Keratinocyte (primary cell): ENCODE results near the gene CHN2. TPM values are rescaled to one million over a fixed set of nuclear protein-coding genes. Genes with fewer than 3 reads are reported as not detected.

Experiments
- DNase-seq: peaks from one replicate; pipeline ENCODE4 v3.0.0-alpha.2; 2011; ENCODE audit warnings: low read depth, missing footprints, low spot score
- FAIRE-seq: peaks from 2 replicates; lab custom pipeline; 2011; peaks lifted over from hg19 to GRCh38; lab: Jason Lieb, UNC
- H2AFZ ChIP-seq: 2 replicates; pipeline ENCODE4 v1.6.0; 2012; ENCODE audit warnings: low read length, control low read depth, inconsistent platforms; ENCODE audit not compliant: control insufficient read depth
- H3K27ac ChIP-seq: 2 replicates; pipeline ENCODE4 v1.5.1; 2011; ENCODE audit warnings: low read length; ENCODE audit not compliant: control insufficient read depth, insufficient read depth
- H3K27me3 ChIP-seq: 3 replicates; pipeline ENCODE4 v1.6.0; 2011; ENCODE audit warnings: low read length; ENCODE audit not compliant: control insufficient read depth, insufficient read depth; ENCODE audit errors: extremely low read depth
- H3K36me3 ChIP-seq, 2 experiments: 2 replicates in 1 of 2; 3 replicates in 1 of 2; pipeline ENCODE4 v1.5.1; 2011; ENCODE audit warnings: low read length in 2 of 2, mild to moderate bottlenecking in 1 of 2; ENCODE audit not compliant: control insufficient read depth in 2 of 2, insufficient read depth in 2 of 2; ENCODE audit errors: extremely low read depth in 1 of 2
- H3K4me1 ChIP-seq: 3 replicates; pipeline ENCODE4 v1.5.1; 2011; ENCODE audit warnings: low read length; ENCODE audit not compliant: control insufficient read depth, insufficient read depth; ENCODE audit errors: extremely low read depth
- H3K4me2 ChIP-seq: 3 replicates; pipeline ENCODE4 v1.6.0; 2011; ENCODE audit warnings: low read depth, low read length; ENCODE audit not compliant: control insufficient read depth, insufficient read depth; ENCODE audit errors: extremely low read depth
- H3K4me3 ChIP-seq, 3 experiments: fragments of 200-600 bp in 1 of 3; sonication (generic) in 1 of 3; 2 replicates in 2 of 3; 3 replicates in 1 of 3; pipeline ENCODE4 v1.5.1; 2011 to 2016; ENCODE audit warnings: low read length in 3 of 3, mild to moderate bottlenecking in 3 of 3, control low read depth in 2 of 3, inconsistent platforms in 1 of 3, low read depth in 1 of 3, mixed read lengths in 1 of 3, mixed run types in 1 of 3, moderate library complexity in 1 of 3; ENCODE audit not compliant: control insufficient read depth in 2 of 3, insufficient read depth in 2 of 3; ENCODE audit errors: extremely low read depth in 1 of 3
- H3K79me2 ChIP-seq: 2 replicates; pipeline ENCODE4 v1.6.0; 2012; ENCODE audit warnings: low read length; ENCODE audit not compliant: control insufficient read depth, insufficient read depth
- H3K9ac ChIP-seq: 3 replicates; pipeline ENCODE4 v1.6.0; 2011; ENCODE audit warnings: low read length; ENCODE audit not compliant: control insufficient read depth, insufficient read depth; ENCODE audit errors: extremely low read depth
- H3K9me1 ChIP-seq: 3 replicates; pipeline ENCODE4 v1.6.0; 2011; ENCODE audit warnings: low read length; ENCODE audit not compliant: control insufficient read depth, insufficient read depth; ENCODE audit errors: extremely low read depth
- H3K9me3 ChIP-seq: 2 replicates; pipeline ENCODE4 v1.5.1; 2012; ENCODE audit warnings: low read depth, low read length; ENCODE audit not compliant: control insufficient read depth
- H4K20me1 ChIP-seq: 3 replicates; pipeline ENCODE4 v1.6.0; 2011; ENCODE audit warnings: low read length; ENCODE audit not compliant: control insufficient read depth, insufficient read depth; ENCODE audit errors: extremely low read depth
- CTCF ChIP-seq, 3 experiments: IDR thresholded peaks in 1 of 3; conservative IDR thresholded peaks in 1 of 3; optimal IDR thresholded peaks in 1 of 3; 2 replicates in 2 of 3; 3 replicates in 1 of 3; pipeline versions ENCODE3 to v1.5.1; 2011; ENCODE audit warnings: low read length in 3 of 3, mild to moderate bottlenecking in 3 of 3, moderate library complexity in 2 of 3, control low read depth in 1 of 3, inconsistent platforms in 1 of 3; ENCODE audit not compliant: insufficient read depth in 2 of 3; ENCODE audit errors: extremely low read depth in 1 of 3
- EZH2 ChIP-seq: IDR thresholded peaks from one replicate; pipeline ENCODE4 v1.6.1; 2012; ENCODE audit warnings: inconsistent platforms, mild to moderate bottlenecking, low read length, moderate library complexity
- dilution Hi-C: fragments of 300-500 bp; cut with MboI; formaldehyde crosslinking; loops from one replicate; pipeline ENCODE4 v1.7.0; 2020; ENCODE audit warnings: low sequenced_read_pairs; ENCODE audit not compliant: extremely low pct_ligation_motif_present
- polyA plus RNA-seq, 5 experiments: library from polyadenylated mRNA; depleted of rRNA in 3 of 5; stranded (reverse) in 3 of 5; stranded (forward) in 1 of 5; unstranded in 1 of 5; fragments of >200 nt; gene quantifications; 1 replicate in 1 of 5; 2 replicates in 3 of 5; 3 replicates in 1 of 5; pipeline versions ENCODE4 v1.2.1 to v1.2.3, GENCODE V29; 2011 to 2012; ENCODE audit warnings: missing spikeins in 2 of 5, low read depth in 1 of 5, low replicate concordance in 1 of 5

Gene CHN2
- polyA plus RNA-seq, 1 donor (not counting 4 experiments of a cell fraction or from before 2014, with no cell fraction given) = 1.8 TPM

- dilution Hi-C loops = no loop called here
- H3K27ac ChIP-seq = no peak overlapping the region
- FAIRE-seq = no peak
These were observed 88.3 kb downstream of the CHN2 start for GRCh38 chr7:29282819-29283414.

GRCh38 chr7:29284696-29285443, 90.3 kb downstream of the CHN2 start:
- no peak for FAIRE-seq
- Histone ChIP-seq H3K4me2 (peak overlapping the region; percentile 75), H3K4me1 (peaks cover 56% of the 10 kb centered on the region)

More at GRCh38 chr7:29282819-29283414, 88.3 kb downstream of the CHN2 start:
- Histone ChIP-seq H2AFZ (no peak overlapping the region), H3K79me2 (no peaks in the 10 kb centered on the region), H3K4me2 (no peak overlapping the region), H3K4me3 (no peak overlapping the region), H4K20me1 (peaks cover 3% of the 10 kb centered on the region), H3K36me3 (no peaks in the 10 kb centered on the region), H3K9me1 (peaks cover 3% of the 10 kb centered on the region), H3K4me1 (peaks cover 48% of the 10 kb centered on the region), H3K9me3 (no peaks in the 10 kb centered on the region), H3K27me3 (peaks cover 6% of the 10 kb centered on the region), H3K9ac (no peak overlapping the region)
- TF ChIP-seq EZH2 = no peak
- DNase-seq = no peak

More at GRCh38 chr7:29284696-29285443, 90.3 kb downstream of the CHN2 start:
- Histone ChIP-seq H3K4me3 (no peak overlapping the region), H2AFZ (no peak overlapping the region), H3K9me3 (no peaks in the 10 kb centered on the region), H3K36me3 (no peaks in the 10 kb centered on the region), H3K27ac (peak overlapping the region; percentile 55), H3K9me1 (peaks cover 3% of the 10 kb centered on the region), H3K27me3 (peaks cover 6% of the 10 kb centered on the region), H4K20me1 (peaks cover 3% of the 10 kb centered on the region), H3K79me2 (no peaks in the 10 kb centered on the region), H3K9ac (peak overlapping the region; percentile 45)
- DNase-seq = peak; percentile 49
- TF ChIP-seq EZH2 (no peak), CTCF (optimal IDR thresholded peaks at IDR 0.05 in 1 of 3, IDR thresholded peaks at IDR 0.05 in 1 of 3, conservative IDR thresholded peaks at IDR 0.05 in 1 of 3; ENCODE audit: extremely low read depth in 1 of 3, insufficient read depth in 2 of 3, low read length in 3 of 3) (no peak)
- dilution Hi-C loops = no loop called here
